C4-2B (cell line): ENCODE results near the gene TYW3.
"Not testable (repeated sequence)": the region's sequence is repeated elsewhere in the genome, so short reads cannot be mapped to it uniquely, and the experiment has no call there.

Experiments used
- H3K27ac ChIP-seq: fragments of 450-650 bp; 2 replicates; pipeline ENCODE4 v1.5.1; 2017
- CTCF ChIP-seq: fragments of 450-650 bp; conservative IDR thresholded peaks from 2 replicates; pipeline ENCODE4 v1.5.1; 2017; ENCODE audit warnings: mild to moderate bottlenecking
- ZFX ChIP-seq: fragments of 450-650 bp; IDR thresholded peaks from 2 replicates; pipeline ENCODE4 v1.6.1; 2017

The TYW3 gene

GRCh38 chr1:74755475-74755874, 22.5 kb downstream of the TYW3 start:
- H3K27ac ChIP-seq, result no peak overlapping the region
- TF ChIP-seq ZFX (no peak), CTCF (no peak)

GRCh38 chr1:74756650-74757049, 23.7 kb downstream of the TYW3 start:
- H3K27ac ChIP-seq, result not testable (repeated sequence)

GRCh38 chr1:74763807-74764206, 30.9 kb downstream of the TYW3 start:
- TF ChIP-seq CTCF (no peak), ZFX (no peak)
- no peak overlapping the region for H3K27ac ChIP-seq

GRCh38 chr1:74766579-74766978, 33.6 kb downstream of the TYW3 start:
- H3K27ac ChIP-seq, result no peak overlapping the region
- TF ChIP-seq CTCF, result no peak
- no peak for TF ChIP-seq ZFX

GRCh38 chr1:74767490-74767889, 34.5 kb downstream of the TYW3 start:
- no peak for TF ChIP-seq ZFX
- peak; percentile 66 for TF ChIP-seq CTCF

GRCh38 chr1:74771913-74772515, 39.1 kb downstream of the TYW3 start:
- TF ChIP-seq CTCF, result peak; percentile 85
- no peak for TF ChIP-seq ZFX
- H3K27ac ChIP-seq, result no peak overlapping the region

More at GRCh38 chr1:74767490-74767889, 34.5 kb downstream of the TYW3 start:
- H3K27ac ChIP-seq, result no peak overlapping the region

GRCh38 chr1:74772945-74773344, 40.0 kb downstream of the TYW3 start:
- TF ChIP-seq CTCF, result no peak
- TF ChIP-seq ZFX, result no peak
- no peak overlapping the region for H3K27ac ChIP-seq

GRCh38 chr1:74773582-74773981, 40.6 kb downstream of the TYW3 start:
- TF ChIP-seq CTCF (no peak), ZFX (no peak)
- H3K27ac ChIP-seq, result no peak overlapping the region
